KMS-11 (cell line): ENCODE data around the gene CFAP300.

Experiments
- H2AFZ ChIP-seq: fragments of 200-600 bp; sonication (generic); 2 replicates; pipeline ENCODE4 v1.6.1; 2016; ENCODE audit warnings: antibody characterized with exemption, mixed run types, low read depth
- H3K27ac ChIP-seq: fragments of 200-600 bp; sonication (generic); 2 replicates; pipeline ENCODE4 v1.6.1; 2016; ENCODE audit warnings: mild to moderate bottlenecking, mixed run types
- H3K27me3 ChIP-seq: fragments of 200-600 bp; sonication (generic); 2 replicates; pipeline ENCODE4 v1.6.1; 2017; ENCODE audit warnings: mild to moderate bottlenecking, low read depth, mixed run types, moderate library complexity; ENCODE audit not compliant: insufficient read depth
- H3K36me3 ChIP-seq: fragments of 200-600 bp; sonication (generic); 2 replicates; pipeline ENCODE4 v1.6.1; 2017; ENCODE audit warnings: mild to moderate bottlenecking, mixed run types; ENCODE audit not compliant: insufficient read depth
- H3K4me1 ChIP-seq: fragments of 200-600 bp; sonication (generic); 2 replicates; pipeline ENCODE4 v1.6.1; 2016; ENCODE audit warnings: mild to moderate bottlenecking, low read depth, mixed run types; ENCODE audit not compliant: poor library complexity, severe bottlenecking
- H3K4me2 ChIP-seq: fragments of 200-600 bp; sonication (generic); 2 replicates; pipeline ENCODE4 v1.7.0; 2016; ENCODE audit warnings: mild to moderate bottlenecking, mixed run types
- H3K4me3 ChIP-seq: fragments of 200-600 bp; sonication (generic); IDR thresholded peaks from 2 replicates; pipeline ENCODE4 v1.6.1; 2017; ENCODE audit warnings: low read depth, low read length, mixed read lengths; ENCODE audit not compliant: insufficient read depth
- H3K79me2 ChIP-seq: fragments of 200-600 bp; sonication (generic); 2 replicates; pipeline ENCODE4 v1.6.1; 2016; ENCODE audit warnings: low read depth, mixed run types; ENCODE audit not compliant: insufficient read depth
- H3K9ac ChIP-seq: fragments of 200-600 bp; sonication (generic); 2 replicates; pipeline ENCODE4 v1.6.1; 2016; ENCODE audit warnings: mild to moderate bottlenecking, mixed run types
- H4K20me1 ChIP-seq: fragments of 200-600 bp; sonication (generic); 2 replicates; pipeline ENCODE4 v1.6.1; 2016; ENCODE audit warnings: mild to moderate bottlenecking, mixed run types; ENCODE audit not compliant: insufficient read depth
- TF ChIP-seq, protein P1 (sequence below): fragments of 200-600 bp; sonication (generic); conservative IDR thresholded peaks from 2 replicates; pipeline ENCODE4 v1.6.1; 2017; ENCODE audit warnings: low read depth, mild to moderate bottlenecking, antibody characterized with exemption, low read length, moderate library complexity, mixed read lengths

Gene CFAP300

DNA sequence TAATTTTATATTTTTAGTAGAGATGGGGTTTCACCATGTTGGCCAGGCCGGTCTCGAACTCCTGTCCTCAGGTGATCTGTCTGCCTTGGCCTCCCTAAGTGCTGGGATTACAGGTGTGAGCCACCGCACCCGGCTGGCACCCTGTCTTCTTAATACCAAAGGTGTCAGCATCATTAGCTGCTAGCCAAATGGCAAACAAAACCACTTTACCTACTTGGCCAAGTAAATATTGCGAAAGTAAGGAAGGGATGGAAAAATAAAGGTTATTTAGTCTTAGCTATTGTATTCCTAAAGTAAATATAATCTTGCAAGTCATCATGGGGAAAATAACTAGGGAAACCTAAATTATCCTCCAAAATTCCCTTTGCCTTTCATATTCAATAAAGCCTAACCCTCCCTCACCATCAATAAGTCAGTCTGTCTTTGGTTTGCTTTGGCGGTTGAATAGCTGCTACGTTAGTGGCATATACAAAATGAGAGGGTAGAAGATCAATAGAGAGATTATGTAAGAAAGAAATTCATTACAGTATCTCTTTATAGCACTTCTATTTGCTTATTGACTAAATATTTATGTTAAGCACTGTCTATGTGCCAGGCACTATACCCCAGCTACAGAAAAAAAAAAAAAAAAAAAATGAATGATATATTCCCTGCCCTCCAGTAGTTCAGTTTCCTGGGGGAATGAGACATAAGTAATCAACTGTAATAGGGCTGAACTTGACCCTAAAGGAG, 40.2 kb upstream of the CFAP300 start:
- Histone ChIP-seq H3K36me3 (no peaks in the 10 kb centered on the region), H3K79me2 (no peaks in the 10 kb centered on the region), H3K9ac (no peak overlapping the region), H3K4me2 (no peak overlapping the region), H3K4me1 (peaks cover 42% of the 10 kb centered on the region), H3K27ac (no peak overlapping the region), H3K4me3 (no peak overlapping the region), H4K20me1 (no peaks in the 10 kb centered on the region), H3K27me3 (no peaks in the 10 kb centered on the region), H2AFZ (no peak overlapping the region)
- TF ChIP-seq, protein P1, sequence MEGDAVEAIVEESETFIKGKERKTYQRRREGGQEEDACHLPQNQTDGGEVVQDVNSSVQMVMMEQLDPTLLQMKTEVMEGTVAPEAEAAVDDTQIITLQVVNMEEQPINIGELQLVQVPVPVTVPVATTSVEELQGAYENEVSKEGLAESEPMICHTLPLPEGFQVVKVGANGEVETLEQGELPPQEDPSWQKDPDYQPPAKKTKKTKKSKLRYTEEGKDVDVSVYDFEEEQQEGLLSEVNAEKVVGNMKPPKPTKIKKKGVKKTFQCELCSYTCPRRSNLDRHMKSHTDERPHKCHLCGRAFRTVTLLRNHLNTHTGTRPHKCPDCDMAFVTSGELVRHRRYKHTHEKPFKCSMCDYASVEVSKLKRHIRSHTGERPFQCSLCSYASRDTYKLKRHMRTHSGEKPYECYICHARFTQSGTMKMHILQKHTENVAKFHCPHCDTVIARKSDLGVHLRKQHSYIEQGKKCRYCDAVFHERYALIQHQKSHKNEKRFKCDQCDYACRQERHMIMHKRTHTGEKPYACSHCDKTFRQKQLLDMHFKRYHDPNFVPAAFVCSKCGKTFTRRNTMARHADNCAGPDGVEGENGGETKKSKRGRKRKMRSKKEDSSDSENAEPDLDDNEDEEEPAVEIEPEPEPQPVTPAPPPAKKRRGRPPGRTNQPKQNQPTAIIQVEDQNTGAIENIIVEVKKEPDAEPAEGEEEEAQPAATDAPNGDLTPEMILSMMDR: no peak

DNA sequence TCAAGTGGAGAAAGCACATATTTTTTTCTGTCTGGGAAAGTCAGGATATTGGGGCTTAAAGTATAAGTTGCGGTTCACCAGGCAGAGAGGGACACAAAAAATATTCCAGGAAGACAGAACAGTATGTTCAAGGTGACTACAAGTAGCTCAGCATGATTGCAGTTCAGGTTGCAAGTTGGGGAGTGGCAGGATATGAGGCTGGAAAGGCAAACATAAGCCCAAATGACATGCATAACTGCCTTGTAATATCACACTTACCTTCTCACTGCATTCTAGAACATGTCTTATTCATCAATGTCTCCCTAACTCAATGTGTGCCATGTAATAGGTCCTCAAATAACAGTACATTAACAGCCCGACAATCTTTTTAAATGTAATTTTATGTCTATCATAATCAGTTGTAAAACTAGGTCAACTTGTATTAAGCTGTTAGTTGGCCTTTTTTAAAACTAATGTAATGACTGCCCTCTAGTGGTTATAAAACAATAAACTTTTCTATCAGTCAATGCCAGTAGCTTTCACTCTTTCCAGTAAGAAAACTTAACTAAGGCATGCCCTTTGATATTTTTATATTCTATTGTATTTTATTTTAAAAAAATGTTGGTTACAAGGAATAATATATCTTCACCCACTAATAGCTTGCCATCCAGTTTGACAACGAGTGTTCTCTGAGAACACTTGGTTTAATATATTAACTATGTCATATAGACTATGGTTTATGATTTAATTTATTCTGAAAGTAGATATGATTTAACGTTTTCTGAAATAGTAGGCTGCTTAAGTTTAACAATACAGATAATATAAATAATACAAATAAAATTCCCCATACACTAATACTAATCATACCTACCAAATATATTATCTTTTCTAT, 39.4 kb upstream of the CFAP300 start:
- H3K4me2 ChIP-seq: no peak overlapping the region; the same call in 1 of the 2 replicates
- no peak overlapping the region for H3K4me3 ChIP-seq
- H2AFZ ChIP-seq: no peak overlapping the region

DNA sequence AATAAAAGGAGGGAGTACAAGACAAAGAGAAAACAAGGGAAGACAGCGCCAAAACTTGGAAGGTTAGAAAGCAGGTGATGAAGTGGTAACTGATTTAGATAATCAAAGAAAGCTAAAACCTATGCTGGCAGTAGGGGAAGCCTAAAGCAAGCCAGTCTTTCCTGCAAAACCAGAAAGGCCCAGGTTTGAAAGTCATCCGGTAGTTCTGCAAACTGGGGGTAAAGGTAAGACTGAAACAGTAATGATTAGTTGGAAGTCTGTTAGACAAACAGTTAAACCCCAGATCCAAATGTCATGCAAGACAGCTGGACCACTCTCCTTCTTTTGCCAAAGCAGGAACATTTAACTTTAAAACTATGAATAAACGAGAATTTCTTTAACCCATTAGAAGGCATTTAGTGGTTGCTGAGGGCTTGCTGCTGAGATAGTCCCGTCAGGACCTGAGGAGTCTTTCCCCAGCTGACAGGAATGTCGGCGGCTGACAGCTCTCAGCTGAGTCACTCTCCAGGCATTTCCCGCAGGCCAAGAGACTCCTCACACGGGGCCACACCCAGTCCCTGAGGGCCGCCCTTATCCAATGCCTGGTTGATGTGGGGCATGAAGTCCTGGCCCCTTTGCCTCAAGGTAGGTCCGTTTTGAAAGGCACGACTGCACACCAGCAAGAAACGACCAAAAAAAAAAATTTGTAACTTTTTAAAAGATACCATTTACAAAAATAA, 36.3 kb upstream of the CFAP300 start:
- Histone ChIP-seq H3K4me2 (no peak overlapping the region), H3K79me2 (no peaks in the 10 kb centered on the region), H3K36me3 (no peaks in the 10 kb centered on the region), H3K9ac (no peak overlapping the region), H2AFZ (no peak overlapping the region), H3K4me3 (no peak overlapping the region), H4K20me1 (no peaks in the 10 kb centered on the region), H3K27ac (no peak overlapping the region), H3K4me1 (peaks cover 11% of the 10 kb centered on the region), H3K27me3 (no peaks in the 10 kb centered on the region)
- TF ChIP-seq, protein P1: no peak

More for the DNA sequence above, 39.4 kb upstream of the CFAP300 start:
- Histone ChIP-seq H3K79me2 (no peaks in the 10 kb centered on the region), H3K9ac (no peak overlapping the region), H4K20me1 (no peaks in the 10 kb centered on the region), H3K27me3 (no peaks in the 10 kb centered on the region), H3K4me1 (peaks cover 41% of the 10 kb centered on the region), H3K27ac (no peak overlapping the region), H3K36me3 (no peaks in the 10 kb centered on the region)
- TF ChIP-seq, protein P1: peak; percentile 59

DNA sequence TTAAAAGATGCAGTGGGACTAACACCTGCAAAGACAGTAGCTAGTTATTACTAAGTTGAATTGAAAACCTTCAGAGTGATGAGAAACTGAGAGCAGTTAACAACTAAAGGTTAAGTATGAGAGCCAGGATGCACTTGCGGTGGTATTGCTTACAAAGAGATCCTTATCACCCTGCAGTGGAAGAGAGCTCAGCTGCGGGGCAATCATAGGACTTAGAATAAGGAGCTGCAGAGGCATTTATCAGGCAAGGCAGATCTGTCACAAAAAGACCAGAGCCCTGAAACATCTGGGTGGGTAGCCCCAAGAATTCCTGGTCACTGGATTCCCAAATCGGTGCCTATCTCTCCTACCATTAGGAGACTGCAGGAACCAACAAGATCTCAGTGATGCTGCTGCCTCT, 34.3 kb upstream of the CFAP300 start:
- Histone ChIP-seq H3K4me1 (peaks cover 5% of the 10 kb centered on the region), H3K36me3 (no peaks in the 10 kb centered on the region), H3K27me3 (no peaks in the 10 kb centered on the region), H3K4me3 (no peak overlapping the region), H3K27ac (no peak overlapping the region), H2AFZ (no peak overlapping the region), H3K9ac (no peak overlapping the region), H3K4me2 (no peak overlapping the region), H3K79me2 (no peaks in the 10 kb centered on the region), H4K20me1 (no peaks in the 10 kb centered on the region)
- TF ChIP-seq, protein P1: no peak
